GM23338 (cell line): ENCODE results near the gene ARID4B. TPM values are rescaled to one million over a fixed set of nuclear protein-coding genes. Genes with fewer than 3 reads are reported as not detected.

Source experiments
- ATAC-seq: fragments of 200-7000 bp; cut with Tn5 transposase; 3 replicates; pipeline ENCODE4 v1.9.1; 2020
- DNase-seq: peaks from one replicate; pipeline ENCODE4 v3.0.0-alpha.2; 2015; ENCODE audit warnings: low spot score
- H2AFZ ChIP-seq: fragments of 200-600 bp; sonication (generic); 2 replicates; pipeline ENCODE4 v1.8.0; 2016; ENCODE audit warnings: antibody characterized with exemption, mild to moderate bottlenecking, moderate library complexity
- H3F3A ChIP-seq: fragments of 200-600 bp; sonication (generic); replicated peaks from 2 replicates; pipeline ENCODE4 v1.8.0; 2017; ENCODE audit warnings: antibody characterized with exemption, mixed run types, low read depth
- H3K27ac ChIP-seq: fragments of 200-600 bp; sonication (generic); 2 replicates; pipeline ENCODE4 v1.6.1; 2016; ENCODE audit warnings: low read depth
- H3K27me3 ChIP-seq: fragments of 200-600 bp; sonication (generic); 2 replicates; pipeline ENCODE4 v1.8.0; 2016; ENCODE audit warnings: mild to moderate bottlenecking, mixed run types, moderate library complexity; ENCODE audit not compliant: insufficient read depth
- H3K36me3 ChIP-seq: fragments of 200-600 bp; sonication (generic); 2 replicates; pipeline ENCODE4 v1.8.0; 2016; ENCODE audit warnings: mild to moderate bottlenecking; ENCODE audit not compliant: insufficient read depth
- H3K4me1 ChIP-seq: fragments of 200-600 bp; sonication (generic); 2 replicates; pipeline ENCODE4 v1.8.0; 2016; ENCODE audit warnings: mild to moderate bottlenecking, moderate library complexity; ENCODE audit not compliant: insufficient read depth
- H3K4me2 ChIP-seq: fragments of 200-600 bp; sonication (generic); 2 replicates; pipeline ENCODE4 v1.7.1; 2017; ENCODE audit warnings: mixed run types
- H3K4me3 ChIP-seq: fragments of 200-600 bp; sonication (generic); 2 replicates; pipeline ENCODE4 v1.6.1; 2016; ENCODE audit warnings: mixed run types
- H3K79me2 ChIP-seq: fragments of 200-600 bp; sonication (generic); replicated peaks from 2 replicates; pipeline ENCODE4 v1.8.0; 2017; ENCODE audit warnings: mild to moderate bottlenecking; ENCODE audit not compliant: insufficient read depth
- H3K9me2 ChIP-seq: fragments of 200-600 bp; sonication (generic); 2 replicates; pipeline ENCODE4 v1.8.0; 2017; ENCODE audit not compliant: insufficient read depth
- H4K20me1 ChIP-seq: fragments of 200-600 bp; sonication (generic); replicated peaks from 2 replicates; pipeline ENCODE4 v1.8.0; 2017; ENCODE audit warnings: mild to moderate bottlenecking; ENCODE audit not compliant: insufficient read depth
- H3K27ac Mint-ChIP-seq: 2 replicates; pipeline ENCODE4 v1.8.0; 2020; ENCODE audit warnings: inconsistent platforms, mild to moderate bottlenecking, moderate library complexity, mixed read lengths
- H3K27me3 Mint-ChIP-seq: 3 replicates; pipeline ENCODE4 v1.8.0; 2022; ENCODE audit warnings: low read depth, mild to moderate bottlenecking, moderate library complexity, mixed read lengths, inconsistent platforms; ENCODE audit not compliant: insufficient read depth, poor library complexity
- H3K36me3 Mint-ChIP-seq: 3 replicates; pipeline ENCODE4 v1.8.0; 2021; ENCODE audit warnings: low read depth, mild to moderate bottlenecking, inconsistent platforms, moderate library complexity, mixed read lengths
- H3K4me1 Mint-ChIP-seq: 3 replicates; pipeline ENCODE4 v1.8.0; 2020; ENCODE audit warnings: mild to moderate bottlenecking, inconsistent platforms, mixed read lengths
- H3K4me3 Mint-ChIP-seq: 3 replicates; pipeline ENCODE4 v1.8.0; 2021; ENCODE audit warnings: moderate library complexity, mild to moderate bottlenecking, inconsistent platforms, mixed read lengths
- H3K9me3 Mint-ChIP-seq: 3 replicates; pipeline ENCODE4 v1.8.0; 2020; ENCODE audit warnings: moderate library complexity, mild to moderate bottlenecking, inconsistent platforms, mixed read lengths
- CREB1 ChIP-seq: fragments of 250-450 bp; sonication (Bioruptor Pico); IDR thresholded peaks from 2 replicates; pipeline ENCODE4 v1.5.0; 2020; ENCODE audit warnings: low read depth, mild to moderate bottlenecking, moderate library complexity
- CTCF ChIP-seq, 2 experiments: fragments of 200-600 bp in 1 of 2; sonication (generic) in 1 of 2; conservative IDR thresholded peaks; 2 replicates each; pipeline versions ENCODE4 v1.5.1 to v1.6.1; 2016 to 2017; ENCODE audit warnings: antibody characterized with exemption in 2 of 2, low read depth in 2 of 2, mild to moderate bottlenecking in 2 of 2, moderate library complexity in 1 of 2
- EZH2 ChIP-seq: fragments of 200-600 bp; sonication (generic); IDR thresholded peaks from one replicate; pipeline ENCODE4 v1.8.0; 2017; ENCODE audit warnings: antibody characterized with exemption, mild to moderate bottlenecking, low read depth; ENCODE audit not compliant: unreplicated experiment
- EZH2phosphoT487 ChIP-seq: fragments of 200-600 bp; sonication (generic); IDR thresholded peaks from one replicate; pipeline ENCODE4 v1.8.1; 2018; ENCODE audit warnings: antibody characterized with exemption; ENCODE audit not compliant: unreplicated experiment
- JUNB ChIP-seq: IDR thresholded peaks from one replicate; pipeline ENCODE4 v1.6.1; 2016; ENCODE audit warnings: antibody characterized with exemption; ENCODE audit not compliant: unreplicated experiment
- NANOG ChIP-seq: IDR thresholded peaks from 2 replicates; pipeline ENCODE4 v1.6.1; 2016; ENCODE audit warnings: antibody characterized with exemption, borderline replicate concordance
- POLR2AphosphoS5 ChIP-seq: IDR thresholded peaks from 2 replicates; pipeline ENCODE4 v1.6.1; 2016; ENCODE audit warnings: antibody characterized with exemption, low read depth
- STAT1 ChIP-seq: IDR thresholded peaks from one replicate; pipeline ENCODE4 v1.6.1; 2016; ENCODE audit warnings: antibody characterized with exemption; ENCODE audit not compliant: unreplicated experiment
- ZNF114 ChIP-seq: fragments of 250-450 bp; sonication (Bioruptor Pico); IDR thresholded peaks from 2 replicates; pipeline ENCODE4 v1.5.0; 2020; ENCODE audit warnings: mild to moderate bottlenecking, moderate library complexity
- ZNF331 ChIP-seq: fragments of 250-450 bp; sonication (Bioruptor Pico); IDR thresholded peaks from 2 replicates; pipeline ENCODE4 v1.5.0; 2020; ENCODE audit warnings: low read depth, mild to moderate bottlenecking, moderate library complexity
- polyA plus RNA-seq: library from polyadenylated mRNA; unstranded; fragments of >200 nt; fragmentation: Nextera tagmentation; extraction: Ambion mirVana; gene quantifications from 2 replicates; pipeline ENCODE4 v1.2.1, GENCODE V29; 2016
- total RNA-seq: library from RNA; depleted of rRNA; stranded (reverse); fragments of >200 nt; shearing (Covaris generic); gene quantifications from 2 replicates; pipeline ENCODE4 v1.2.3, GENCODE V29; 2014
- TF ChIP-seq, protein P1 (sequence below): IDR thresholded peaks from 2 replicates; pipeline ENCODE4 v1.6.1; 2016; ENCODE audit warnings: antibody characterized with exemption
- TF ChIP-seq, protein P2 (sequence below): IDR thresholded peaks from one replicate; pipeline ENCODE4 v1.6.1; 2018; ENCODE audit warnings: antibody characterized with exemption; ENCODE audit not compliant: unreplicated experiment
- TF ChIP-seq, protein P3 (sequence below): fragments of 250-450 bp; sonication (Bioruptor Pico); IDR thresholded peaks from 2 replicates; pipeline ENCODE4 v1.5.0; 2020; ENCODE audit warnings: mild to moderate bottlenecking, moderate library complexity

Gene ARID4B
- total and polyA plus RNA-seq, 2 experiments from 2014 or later: 25.1 to 59.8 TPM

DNA sequence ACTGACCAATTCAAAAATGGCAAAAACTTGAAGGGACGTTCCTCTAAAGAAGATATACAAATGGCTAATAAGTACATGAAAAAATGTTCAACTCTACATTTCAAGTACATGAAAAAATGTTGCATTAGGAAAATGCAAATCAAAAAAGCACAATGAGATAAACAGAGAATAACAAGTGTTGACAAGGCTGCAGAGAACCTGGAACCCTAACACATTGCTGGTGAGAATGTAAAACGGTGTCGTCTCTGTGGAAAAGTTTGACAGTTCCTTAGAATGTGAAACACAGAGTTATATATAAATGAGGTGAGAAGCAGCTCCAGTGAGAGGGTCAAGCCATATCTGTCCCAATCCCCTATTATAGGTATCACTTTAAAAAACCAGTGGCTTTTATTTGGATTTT is 122.3 kb downstream of the ARID4B start:
- Histone ChIP-seq H3K36me3 (no peaks in the 10 kb centered on the region), H3K4me2 (no peak overlapping the region), H3K4me1 (0 out of 2 replicates have a peak, but pooled peaks cover 8% of the 10 kb centered on the region), H3K27me3 (no peaks in the 10 kb centered on the region), H3K27ac (no peak overlapping the region; the same call in 1 of the 2 replicates), H2AFZ (no peak overlapping the region), H3K79me2 (no peaks in the 10 kb centered on the region), H3K4me3 (no peak overlapping the region), H3K9me2 (no peaks in the 10 kb centered on the region), H4K20me1 (no peaks in the 10 kb centered on the region), H3F3A (no peaks in the 10 kb centered on the region; the same call in 1 of the 2 replicates)
- Mint-ChIP-seq H3K27me3 (peaks cover under 1% of the 10 kb centered on the region), H3K36me3 (peaks cover 14% of the 10 kb centered on the region), H3K4me3 (no peak overlapping the region), H3K27ac (no peak overlapping the region), H3K9me3 (no peaks in the 10 kb centered on the region), H3K4me1 (peaks cover 8% of the 10 kb centered on the region)
- ATAC-seq: no peak
- no peak for TF ChIP-seq CTCF (conservative IDR thresholded peaks at IDR 0.05; ENCODE audit: low read depth in 2 of 2)
- TF ChIP-seq EZH2: no peak
- TF ChIP-seq, protein P1, sequence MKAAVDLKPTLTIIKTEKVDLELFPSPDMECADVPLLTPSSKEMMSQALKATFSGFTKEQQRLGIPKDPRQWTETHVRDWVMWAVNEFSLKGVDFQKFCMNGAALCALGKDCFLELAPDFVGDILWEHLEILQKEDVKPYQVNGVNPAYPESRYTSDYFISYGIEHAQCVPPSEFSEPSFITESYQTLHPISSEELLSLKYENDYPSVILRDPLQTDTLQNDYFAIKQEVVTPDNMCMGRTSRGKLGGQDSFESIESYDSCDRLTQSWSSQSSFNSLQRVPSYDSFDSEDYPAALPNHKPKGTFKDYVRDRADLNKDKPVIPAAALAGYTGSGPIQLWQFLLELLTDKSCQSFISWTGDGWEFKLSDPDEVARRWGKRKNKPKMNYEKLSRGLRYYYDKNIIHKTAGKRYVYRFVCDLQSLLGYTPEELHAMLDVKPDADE: no peak
- no peak for TF ChIP-seq ZNF331 (CRISPR knock-in tag)
- no peak for TF ChIP-seq JUNB
- no peak for TF ChIP-seq CREB1 (CRISPR knock-in tag)
- TF ChIP-seq, protein P2, sequence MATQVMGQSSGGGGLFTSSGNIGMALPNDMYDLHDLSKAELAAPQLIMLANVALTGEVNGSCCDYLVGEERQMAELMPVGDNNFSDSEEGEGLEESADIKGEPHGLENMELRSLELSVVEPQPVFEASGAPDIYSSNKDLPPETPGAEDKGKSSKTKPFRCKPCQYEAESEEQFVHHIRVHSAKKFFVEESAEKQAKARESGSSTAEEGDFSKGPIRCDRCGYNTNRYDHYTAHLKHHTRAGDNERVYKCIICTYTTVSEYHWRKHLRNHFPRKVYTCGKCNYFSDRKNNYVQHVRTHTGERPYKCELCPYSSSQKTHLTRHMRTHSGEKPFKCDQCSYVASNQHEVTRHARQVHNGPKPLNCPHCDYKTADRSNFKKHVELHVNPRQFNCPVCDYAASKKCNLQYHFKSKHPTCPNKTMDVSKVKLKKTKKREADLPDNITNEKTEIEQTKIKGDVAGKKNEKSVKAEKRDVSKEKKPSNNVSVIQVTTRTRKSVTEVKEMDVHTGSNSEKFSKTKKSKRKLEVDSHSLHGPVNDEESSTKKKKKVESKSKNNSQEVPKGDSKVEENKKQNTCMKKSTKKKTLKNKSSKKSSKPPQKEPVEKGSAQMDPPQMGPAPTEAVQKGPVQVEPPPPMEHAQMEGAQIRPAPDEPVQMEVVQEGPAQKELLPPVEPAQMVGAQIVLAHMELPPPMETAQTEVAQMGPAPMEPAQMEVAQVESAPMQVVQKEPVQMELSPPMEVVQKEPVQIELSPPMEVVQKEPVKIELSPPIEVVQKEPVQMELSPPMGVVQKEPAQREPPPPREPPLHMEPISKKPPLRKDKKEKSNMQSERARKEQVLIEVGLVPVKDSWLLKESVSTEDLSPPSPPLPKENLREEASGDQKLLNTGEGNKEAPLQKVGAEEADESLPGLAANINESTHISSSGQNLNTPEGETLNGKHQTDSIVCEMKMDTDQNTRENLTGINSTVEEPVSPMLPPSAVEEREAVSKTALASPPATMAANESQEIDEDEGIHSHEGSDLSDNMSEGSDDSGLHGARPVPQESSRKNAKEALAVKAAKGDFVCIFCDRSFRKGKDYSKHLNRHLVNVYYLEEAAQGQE: no peak
- no peak for TF ChIP-seq POLR2AphosphoS5
- TF ChIP-seq, protein P3, sequence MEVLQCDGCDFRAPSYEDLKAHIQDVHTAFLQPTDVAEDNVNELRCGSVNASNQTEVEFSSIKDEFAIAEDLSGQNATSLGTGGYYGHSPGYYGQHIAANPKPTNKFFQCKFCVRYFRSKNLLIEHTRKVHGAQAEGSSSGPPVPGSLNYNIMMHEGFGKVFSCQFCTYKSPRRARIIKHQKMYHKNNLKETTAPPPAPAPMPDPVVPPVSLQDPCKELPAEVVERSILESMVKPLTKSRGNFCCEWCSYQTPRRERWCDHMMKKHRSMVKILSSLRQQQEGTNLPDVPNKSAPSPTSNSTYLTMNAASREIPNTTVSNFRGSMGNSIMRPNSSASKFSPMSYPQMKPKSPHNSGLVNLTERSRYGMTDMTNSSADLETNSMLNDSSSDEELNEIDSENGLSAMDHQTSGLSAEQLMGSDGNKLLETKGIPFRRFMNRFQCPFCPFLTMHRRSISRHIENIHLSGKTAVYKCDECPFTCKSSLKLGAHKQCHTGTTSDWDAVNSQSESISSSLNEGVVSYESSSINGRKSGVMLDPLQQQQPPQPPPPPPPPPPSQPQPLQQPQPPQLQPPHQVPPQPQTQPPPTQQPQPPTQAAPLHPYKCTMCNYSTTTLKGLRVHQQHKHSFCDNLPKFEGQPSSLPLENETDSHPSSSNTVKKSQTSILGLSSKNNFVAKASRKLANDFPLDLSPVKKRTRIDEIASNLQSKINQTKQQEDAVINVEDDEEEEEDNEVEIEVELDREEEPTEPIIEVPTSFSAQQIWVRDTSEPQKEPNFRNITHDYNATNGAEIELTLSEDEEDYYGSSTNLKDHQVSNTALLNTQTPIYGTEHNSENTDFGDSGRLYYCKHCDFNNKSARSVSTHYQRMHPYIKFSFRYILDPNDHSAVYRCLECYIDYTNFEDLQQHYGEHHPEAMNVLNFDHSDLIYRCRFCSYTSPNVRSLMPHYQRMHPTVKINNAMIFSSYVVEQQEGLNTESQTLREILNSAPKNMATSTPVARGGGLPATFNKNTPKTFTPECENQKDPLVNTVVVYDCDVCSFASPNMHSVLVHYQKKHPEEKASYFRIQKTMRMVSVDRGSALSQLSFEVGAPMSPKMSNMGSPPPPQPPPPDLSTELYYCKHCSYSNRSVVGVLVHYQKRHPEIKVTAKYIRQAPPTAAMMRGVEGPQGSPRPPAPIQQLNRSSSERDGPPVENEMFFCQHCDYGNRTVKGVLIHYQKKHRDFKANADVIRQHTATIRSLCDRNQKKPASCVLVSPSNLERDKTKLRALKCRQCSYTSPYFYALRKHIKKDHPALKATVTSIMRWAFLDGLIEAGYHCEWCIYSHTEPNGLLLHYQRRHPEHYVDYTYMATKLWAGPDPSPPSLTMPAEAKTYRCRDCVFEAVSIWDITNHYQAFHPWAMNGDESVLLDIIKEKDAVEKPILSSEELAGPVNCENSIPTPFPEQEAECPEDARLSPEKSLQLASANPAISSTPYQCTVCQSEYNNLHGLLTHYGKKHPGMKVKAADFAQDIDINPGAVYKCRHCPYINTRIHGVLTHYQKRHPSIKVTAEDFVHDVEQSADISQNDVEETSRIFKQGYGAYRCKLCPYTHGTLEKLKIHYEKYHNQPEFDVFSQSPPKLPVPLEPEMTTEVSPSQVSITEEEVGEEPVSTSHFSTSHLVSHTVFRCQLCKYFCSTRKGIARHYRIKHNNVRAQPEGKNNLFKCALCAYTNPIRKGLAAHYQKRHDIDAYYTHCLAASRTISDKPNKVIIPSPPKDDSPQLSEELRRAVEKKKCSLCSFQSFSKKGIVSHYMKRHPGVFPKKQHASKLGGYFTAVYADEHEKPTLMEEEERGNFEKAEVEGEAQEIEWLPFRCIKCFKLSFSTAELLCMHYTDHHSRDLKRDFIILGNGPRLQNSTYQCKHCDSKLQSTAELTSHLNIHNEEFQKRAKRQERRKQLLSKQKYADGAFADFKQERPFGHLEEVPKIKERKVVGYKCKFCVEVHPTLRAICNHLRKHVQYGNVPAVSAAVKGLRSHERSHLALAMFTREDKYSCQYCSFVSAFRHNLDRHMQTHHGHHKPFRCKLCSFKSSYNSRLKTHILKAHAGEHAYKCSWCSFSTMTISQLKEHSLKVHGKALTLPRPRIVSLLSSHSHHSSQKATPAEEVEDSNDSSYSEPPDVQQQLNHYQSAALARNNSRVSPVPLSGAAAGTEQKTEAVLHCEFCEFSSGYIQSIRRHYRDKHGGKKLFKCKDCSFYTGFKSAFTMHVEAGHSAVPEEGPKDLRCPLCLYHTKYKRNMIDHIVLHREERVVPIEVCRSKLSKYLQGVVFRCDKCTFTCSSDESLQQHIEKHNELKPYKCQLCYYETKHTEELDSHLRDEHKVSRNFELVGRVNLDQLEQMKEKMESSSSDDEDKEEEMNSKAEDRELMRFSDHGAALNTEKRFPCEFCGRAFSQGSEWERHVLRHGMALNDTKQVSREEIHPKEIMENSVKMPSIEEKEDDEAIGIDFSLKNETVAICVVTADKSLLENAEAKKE (CRISPR knock-in tag): no peak
- TF ChIP-seq ZNF114 (CRISPR knock-in tag): no peak
- TF ChIP-seq EZH2phosphoT487: no peak
- no peak for TF ChIP-seq NANOG
- no peak for TF ChIP-seq STAT1
- DNase-seq: no peak
